ENCODE measurements around the gene NAA25. TPM values are rescaled to one million over a fixed set of nuclear protein-coding genes. Genes with fewer than 3 reads are reported as not detected.

Gene NAA25
- total RNA-seq, 1 donor from 2014 or later = 32.8 TPM

DNA sequence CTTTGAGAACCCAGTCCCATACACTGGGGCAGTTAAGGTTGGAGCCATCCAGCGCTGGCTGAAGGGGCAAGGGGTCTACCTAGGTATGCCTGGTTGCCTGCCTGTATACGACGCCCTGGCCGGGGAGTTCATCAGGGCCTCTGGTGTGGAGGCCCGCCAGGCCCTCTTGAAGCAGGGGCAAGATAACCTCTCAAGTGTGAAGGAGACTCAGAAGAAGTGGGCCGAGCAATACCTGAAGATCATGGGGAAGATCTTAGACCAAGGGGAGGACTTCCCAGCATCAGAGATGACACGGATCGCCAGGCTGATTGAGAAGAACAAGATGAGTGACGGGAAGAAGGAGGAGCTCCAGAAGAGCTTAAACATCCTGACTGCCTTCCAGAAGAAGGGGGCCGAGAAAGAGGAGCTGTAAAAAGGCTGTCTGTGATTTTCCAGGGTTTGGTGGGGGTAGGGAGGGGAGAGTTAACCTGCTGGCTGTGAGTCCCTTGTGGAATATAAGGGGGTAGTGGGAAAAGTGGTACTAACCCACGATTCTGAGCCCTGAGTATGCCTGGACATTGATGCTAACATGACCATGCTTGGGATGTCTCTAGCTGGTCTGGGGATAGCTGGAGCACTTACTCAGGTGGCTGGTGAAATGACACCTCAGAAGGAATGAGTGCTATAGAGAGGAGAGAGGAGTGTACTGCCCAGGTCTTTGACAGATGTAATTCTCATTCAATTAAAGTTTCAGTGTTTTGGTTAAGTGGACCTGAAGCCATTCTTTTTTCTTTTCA is 86.2 kb downstream of the NAA25 start:
- peaks cover 48% of the 10 kb centered on the region for H3K79me2 ChIP-seq (ENCODE audit: insufficient read depth, low read length)
- TF ChIP-seq, protein P1, sequence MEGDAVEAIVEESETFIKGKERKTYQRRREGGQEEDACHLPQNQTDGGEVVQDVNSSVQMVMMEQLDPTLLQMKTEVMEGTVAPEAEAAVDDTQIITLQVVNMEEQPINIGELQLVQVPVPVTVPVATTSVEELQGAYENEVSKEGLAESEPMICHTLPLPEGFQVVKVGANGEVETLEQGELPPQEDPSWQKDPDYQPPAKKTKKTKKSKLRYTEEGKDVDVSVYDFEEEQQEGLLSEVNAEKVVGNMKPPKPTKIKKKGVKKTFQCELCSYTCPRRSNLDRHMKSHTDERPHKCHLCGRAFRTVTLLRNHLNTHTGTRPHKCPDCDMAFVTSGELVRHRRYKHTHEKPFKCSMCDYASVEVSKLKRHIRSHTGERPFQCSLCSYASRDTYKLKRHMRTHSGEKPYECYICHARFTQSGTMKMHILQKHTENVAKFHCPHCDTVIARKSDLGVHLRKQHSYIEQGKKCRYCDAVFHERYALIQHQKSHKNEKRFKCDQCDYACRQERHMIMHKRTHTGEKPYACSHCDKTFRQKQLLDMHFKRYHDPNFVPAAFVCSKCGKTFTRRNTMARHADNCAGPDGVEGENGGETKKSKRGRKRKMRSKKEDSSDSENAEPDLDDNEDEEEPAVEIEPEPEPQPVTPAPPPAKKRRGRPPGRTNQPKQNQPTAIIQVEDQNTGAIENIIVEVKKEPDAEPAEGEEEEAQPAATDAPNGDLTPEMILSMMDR (IDR thresholded peaks at IDR 0.05; ENCODE audit: insufficient read depth, low read depth, low read length) = no peak
- no peak for TF ChIP-seq EZH2 (IDR thresholded peaks at IDR 0.05; ENCODE audit: insufficient read depth, low read length)

DNA sequence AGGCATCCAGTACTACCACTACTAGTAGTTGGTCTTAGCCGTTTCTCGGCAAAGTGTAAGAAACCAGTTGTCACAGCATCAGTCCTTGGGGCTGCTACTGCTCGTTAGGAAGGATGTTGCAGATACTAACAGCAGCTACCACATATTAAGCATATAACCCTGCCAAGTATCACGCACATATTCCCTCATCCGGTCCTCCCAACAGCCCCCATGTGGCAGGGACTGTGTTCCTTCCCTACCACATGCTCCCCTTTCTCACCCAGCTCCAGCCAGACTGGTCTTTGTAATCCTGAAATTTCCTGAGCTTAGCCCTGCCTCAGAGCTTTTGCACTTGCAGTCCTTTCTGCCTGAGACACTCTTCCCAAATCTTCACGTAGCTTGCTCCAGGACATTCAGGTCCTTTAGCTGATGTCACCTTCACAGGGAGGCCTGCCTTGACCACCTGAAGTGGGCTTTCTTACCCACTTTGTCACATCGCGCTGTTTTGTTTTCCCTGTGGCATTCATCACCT is 87.6 kb downstream of the NAA25 start:
- H3K36me3 ChIP-seq (ENCODE audit: insufficient read depth, low read length) = peaks cover 31% of the 10 kb centered on the region
- no peak for FAIRE-seq
- no peak overlapping the region for H3K4me3 Mint-ChIP-seq (ENCODE audit: unreplicated experiment)
- peaks cover 62% of the 10 kb centered on the region for H3K79me2 ChIP-seq (ENCODE audit: insufficient read depth, low read length)
- H3K4me1 ChIP-seq (ENCODE audit: insufficient read depth, low read length) = peaks cover 12% of the 10 kb centered on the region
- no peak for TF ChIP-seq EZH2 (IDR thresholded peaks at IDR 0.05; ENCODE audit: insufficient read depth, low read length)
- TF ChIP-seq, protein P1 (IDR thresholded peaks at IDR 0.05; ENCODE audit: insufficient read depth, low read depth, low read length) = no peak
- no peak overlapping the region for H2AFZ ChIP-seq (ENCODE audit: low read depth, low read length)
- no peaks in the 10 kb centered on the region for H3K27me3 ChIP-seq (ENCODE audit: insufficient read depth, low read length)
- no peak overlapping the region for H3K27ac Mint-ChIP-seq (ENCODE audit: unreplicated experiment)
- no peaks in the 10 kb centered on the region for H3K27me3 Mint-ChIP-seq (ENCODE audit: low read depth, unreplicated experiment)
- H3K27ac ChIP-seq (ENCODE audit: low read depth, low read length) = no peak overlapping the region
- H3K4me1 Mint-ChIP-seq (ENCODE audit: low read depth, unreplicated experiment) = peaks cover 12% of the 10 kb centered on the region
- no peak overlapping the region for H3K4me3 ChIP-seq (ENCODE audit: insufficient read depth, low read depth, low read length)
- H3K9ac ChIP-seq (ENCODE audit: low read length) = no peak overlapping the region
- peaks cover 39% of the 10 kb centered on the region for H4K20me1 ChIP-seq (ENCODE audit: insufficient read depth, low read length)
- no peak for DNase-seq (ENCODE audit: low read depth)
- peaks cover 13% of the 10 kb centered on the region for H3K36me3 Mint-ChIP-seq (ENCODE audit: low read depth, unreplicated experiment)
- no peak overlapping the region for H3K4me2 ChIP-seq (ENCODE audit: low read length)
- H3K9me3 ChIP-seq (ENCODE audit: insufficient read depth, low read depth, low read length) = no peaks in the 10 kb centered on the region
- H3K9me3 Mint-ChIP-seq (ENCODE audit: unreplicated experiment) = no peaks in the 10 kb centered on the region

More for the DNA sequence above, 86.2 kb downstream of the NAA25 start:
- H3K27ac ChIP-seq (ENCODE audit: low read depth, low read length) = no peak overlapping the region
- no peak overlapping the region for H2AFZ ChIP-seq (ENCODE audit: low read depth, low read length)
- peaks cover 12% of the 10 kb centered on the region for H3K4me1 ChIP-seq (ENCODE audit: insufficient read depth, low read length)
- H4K20me1 ChIP-seq (ENCODE audit: insufficient read depth, low read length) = peaks cover 29% of the 10 kb centered on the region
- no peaks in the 10 kb centered on the region for H3K27me3 ChIP-seq (ENCODE audit: insufficient read depth, low read length)
- no peak for DNase-seq (ENCODE audit: low read depth)
- no peak overlapping the region for H3K9ac ChIP-seq (ENCODE audit: low read length)
- H3K4me2 ChIP-seq (ENCODE audit: low read length) = no peak overlapping the region
- peaks cover 9% of the 10 kb centered on the region for H3K36me3 Mint-ChIP-seq (ENCODE audit: low read depth, unreplicated experiment)
- H3K4me1 Mint-ChIP-seq (ENCODE audit: low read depth, unreplicated experiment) = peaks cover 15% of the 10 kb centered on the region
- H3K4me3 ChIP-seq (ENCODE audit: insufficient read depth, low read depth, low read length) = no peak overlapping the region
- H3K27ac Mint-ChIP-seq (ENCODE audit: unreplicated experiment) = no peak overlapping the region
- no peaks in the 10 kb centered on the region for H3K9me3 ChIP-seq (ENCODE audit: insufficient read depth, low read depth, low read length)
- H3K4me3 Mint-ChIP-seq (ENCODE audit: unreplicated experiment) = no peak overlapping the region
- H3K27me3 Mint-ChIP-seq (ENCODE audit: low read depth, unreplicated experiment) = no peaks in the 10 kb centered on the region
- FAIRE-seq = no peak
- H3K9me3 Mint-ChIP-seq (ENCODE audit: unreplicated experiment) = no peaks in the 10 kb centered on the region
- peaks cover 31% of the 10 kb centered on the region for H3K36me3 ChIP-seq (ENCODE audit: insufficient read depth, low read length)
